A673 (cell line): ENCODE measurements around the gene GPATCH11.

Experiments used
- EZH2 ChIP-seq: fragments of 200-600 bp; sonication (generic); IDR thresholded peaks from 2 replicates; pipeline ENCODE4 v1.6.1; 2017; ENCODE audit warnings: borderline replicate concordance, low read depth, mild to moderate bottlenecking, mixed read lengths, antibody characterized with exemption, low read length; ENCODE audit not compliant: poor library complexity, severe bottlenecking
- TF ChIP-seq, protein P1 (sequence below): fragments of 300-800, 200-600 bp; sonication (generic); conservative IDR thresholded peaks from 2 replicates; pipeline ENCODE4 v1.5.1; 2017; ENCODE audit warnings: low read depth, mild to moderate bottlenecking, antibody characterized with exemption, low read length, moderate library complexity, mixed read lengths

DNA sequence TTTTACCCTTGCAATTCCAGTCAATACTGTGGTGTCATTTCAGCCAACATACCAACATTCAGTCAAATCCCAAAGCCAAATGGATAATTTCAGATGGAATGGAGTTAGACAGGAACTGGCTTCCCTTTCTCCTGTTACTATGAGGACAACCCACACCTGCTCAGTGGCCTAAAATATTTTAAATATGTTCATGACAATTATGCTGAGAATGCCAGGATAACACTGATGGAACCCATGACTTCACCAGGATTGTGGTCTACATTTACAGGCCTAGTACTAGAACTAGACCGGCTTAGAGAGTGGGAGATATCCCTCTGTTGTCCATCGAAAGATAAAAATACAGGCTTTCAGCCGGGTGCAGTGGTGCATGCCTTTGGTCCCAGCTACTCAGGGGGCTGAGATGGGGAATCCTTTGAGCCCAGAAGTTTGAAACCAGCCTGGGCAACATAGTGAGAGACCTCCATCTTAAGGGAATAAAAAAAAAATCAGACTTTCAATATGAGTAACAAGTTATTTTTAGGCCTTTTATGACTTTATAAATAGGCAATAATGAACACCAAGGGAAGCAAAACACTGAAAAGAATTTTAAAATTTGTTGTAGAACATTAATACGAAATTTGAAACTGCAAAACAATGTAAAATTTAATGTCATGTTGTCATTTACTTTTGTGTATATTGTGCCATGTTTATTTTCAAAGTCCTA, 14.2 kb downstream of the GPATCH11 start:
- no peak for TF ChIP-seq EZH2
- TF ChIP-seq, protein P1, sequence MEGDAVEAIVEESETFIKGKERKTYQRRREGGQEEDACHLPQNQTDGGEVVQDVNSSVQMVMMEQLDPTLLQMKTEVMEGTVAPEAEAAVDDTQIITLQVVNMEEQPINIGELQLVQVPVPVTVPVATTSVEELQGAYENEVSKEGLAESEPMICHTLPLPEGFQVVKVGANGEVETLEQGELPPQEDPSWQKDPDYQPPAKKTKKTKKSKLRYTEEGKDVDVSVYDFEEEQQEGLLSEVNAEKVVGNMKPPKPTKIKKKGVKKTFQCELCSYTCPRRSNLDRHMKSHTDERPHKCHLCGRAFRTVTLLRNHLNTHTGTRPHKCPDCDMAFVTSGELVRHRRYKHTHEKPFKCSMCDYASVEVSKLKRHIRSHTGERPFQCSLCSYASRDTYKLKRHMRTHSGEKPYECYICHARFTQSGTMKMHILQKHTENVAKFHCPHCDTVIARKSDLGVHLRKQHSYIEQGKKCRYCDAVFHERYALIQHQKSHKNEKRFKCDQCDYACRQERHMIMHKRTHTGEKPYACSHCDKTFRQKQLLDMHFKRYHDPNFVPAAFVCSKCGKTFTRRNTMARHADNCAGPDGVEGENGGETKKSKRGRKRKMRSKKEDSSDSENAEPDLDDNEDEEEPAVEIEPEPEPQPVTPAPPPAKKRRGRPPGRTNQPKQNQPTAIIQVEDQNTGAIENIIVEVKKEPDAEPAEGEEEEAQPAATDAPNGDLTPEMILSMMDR = no peak
